Endothelial cell of umbilical vein (primary cell): ENCODE data around the gene CHRD.

Experiments
- POLR2A ChIP-seq: IDR thresholded peaks from 2 replicates; pipeline ENCODE4 v1.6.1; 2012; ENCODE audit warnings: low read depth, mild to moderate bottlenecking, control low read depth, low read length
- POLR2AphosphoS5 ChIP-seq: IDR thresholded peaks from 2 replicates; pipeline ENCODE4 v1.6.1; 2012; ENCODE audit warnings: low read depth, mild to moderate bottlenecking, control low read depth, low read length, moderate library complexity; ENCODE audit not compliant: insufficient read depth
- TF ChIP-seq, protein P1 (sequence below), 2 donors: IDR thresholded peaks; 1 replicate in 1 of 2; 2 replicates in 1 of 2; pipeline ENCODE4 v1.5.1; 2011; ENCODE audit warnings: low read length in 2 of 2, mild to moderate bottlenecking in 2 of 2, moderate library complexity in 2 of 2, control low read depth in 1 of 2, inconsistent platforms in 1 of 2, low read depth in 1 of 2; ENCODE audit not compliant: insufficient read depth in 1 of 2; ENCODE audit errors: extremely low read depth in 1 of 2
- TF ChIP-seq, protein P2 (sequence below): IDR thresholded peaks from 2 replicates; pipeline ENCODE4 v1.6.1; 2011; ENCODE audit not compliant: insufficient read depth, insufficient read length

DNA sequence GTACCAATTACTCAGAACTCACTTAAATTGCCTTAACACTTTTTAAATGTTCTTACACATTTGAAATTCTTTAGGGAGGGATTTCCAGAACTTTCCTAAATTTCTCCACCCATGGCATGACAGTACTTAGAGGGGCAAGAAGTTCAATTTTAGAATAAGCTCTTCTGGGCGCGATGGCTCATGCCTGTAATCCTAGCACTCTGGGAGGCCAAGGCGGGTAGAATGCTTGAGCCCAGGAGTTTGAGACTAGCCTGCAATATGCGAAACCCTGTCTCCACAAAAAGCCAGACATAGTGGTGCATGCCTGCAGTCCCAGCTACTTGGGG is 31.8 kb upstream of the CHRD start:
- TF ChIP-seq, protein P1, sequence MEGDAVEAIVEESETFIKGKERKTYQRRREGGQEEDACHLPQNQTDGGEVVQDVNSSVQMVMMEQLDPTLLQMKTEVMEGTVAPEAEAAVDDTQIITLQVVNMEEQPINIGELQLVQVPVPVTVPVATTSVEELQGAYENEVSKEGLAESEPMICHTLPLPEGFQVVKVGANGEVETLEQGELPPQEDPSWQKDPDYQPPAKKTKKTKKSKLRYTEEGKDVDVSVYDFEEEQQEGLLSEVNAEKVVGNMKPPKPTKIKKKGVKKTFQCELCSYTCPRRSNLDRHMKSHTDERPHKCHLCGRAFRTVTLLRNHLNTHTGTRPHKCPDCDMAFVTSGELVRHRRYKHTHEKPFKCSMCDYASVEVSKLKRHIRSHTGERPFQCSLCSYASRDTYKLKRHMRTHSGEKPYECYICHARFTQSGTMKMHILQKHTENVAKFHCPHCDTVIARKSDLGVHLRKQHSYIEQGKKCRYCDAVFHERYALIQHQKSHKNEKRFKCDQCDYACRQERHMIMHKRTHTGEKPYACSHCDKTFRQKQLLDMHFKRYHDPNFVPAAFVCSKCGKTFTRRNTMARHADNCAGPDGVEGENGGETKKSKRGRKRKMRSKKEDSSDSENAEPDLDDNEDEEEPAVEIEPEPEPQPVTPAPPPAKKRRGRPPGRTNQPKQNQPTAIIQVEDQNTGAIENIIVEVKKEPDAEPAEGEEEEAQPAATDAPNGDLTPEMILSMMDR (IDR thresholded peaks at IDR 0.05; ENCODE audit: extremely low read depth in 1 of 2, insufficient read depth in 1 of 2, low read depth in 1 of 2, low read length in 2 of 2), result no peak
- TF ChIP-seq, protein P2, sequence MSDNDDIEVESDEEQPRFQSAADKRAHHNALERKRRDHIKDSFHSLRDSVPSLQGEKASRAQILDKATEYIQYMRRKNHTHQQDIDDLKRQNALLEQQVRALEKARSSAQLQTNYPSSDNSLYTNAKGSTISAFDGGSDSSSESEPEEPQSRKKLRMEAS, result no peak
- TF ChIP-seq POLR2AphosphoS5, result no peak
- no peak for TF ChIP-seq POLR2A
